ENCODE measurements around the gene F7.
A peak's percentile ranks its signal among the peaks of the same experiment; 100 is the strongest.

Gene F7

DNA sequence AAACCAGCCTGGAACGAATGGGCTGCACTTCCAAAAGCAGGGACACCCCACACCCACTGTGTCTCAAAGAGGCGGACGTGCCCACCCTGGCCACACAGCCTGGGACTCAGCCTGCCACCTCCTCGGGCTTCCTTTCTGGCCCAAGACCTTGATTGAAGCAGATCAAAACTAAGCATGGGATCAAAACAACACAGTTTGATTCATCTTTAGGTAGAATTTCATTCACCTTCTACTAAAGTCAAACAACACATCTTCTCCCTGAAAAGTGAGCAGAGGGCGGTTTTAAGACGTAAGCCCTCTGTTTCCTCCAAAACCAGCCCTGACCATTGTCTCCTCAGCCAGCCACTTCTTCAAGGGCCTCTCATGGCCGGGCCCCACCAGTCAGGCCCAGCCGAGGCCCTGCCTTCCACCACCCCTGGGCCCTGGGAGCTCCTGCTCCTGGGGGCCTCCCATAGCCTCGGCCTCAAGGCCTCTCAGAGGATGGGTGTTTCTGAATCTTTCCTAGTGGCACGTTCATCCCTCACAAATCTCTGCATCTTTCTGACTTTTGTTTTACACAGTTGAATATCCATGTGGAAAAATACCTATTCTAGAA lies 10.7 kb downstream of the F7 start:
- DNase-seq (ENCODE audit: low read depth in 1 of 2, low spot score in 1 of 2), result peak in 1 of 2 donors; percentile 0

DNA sequence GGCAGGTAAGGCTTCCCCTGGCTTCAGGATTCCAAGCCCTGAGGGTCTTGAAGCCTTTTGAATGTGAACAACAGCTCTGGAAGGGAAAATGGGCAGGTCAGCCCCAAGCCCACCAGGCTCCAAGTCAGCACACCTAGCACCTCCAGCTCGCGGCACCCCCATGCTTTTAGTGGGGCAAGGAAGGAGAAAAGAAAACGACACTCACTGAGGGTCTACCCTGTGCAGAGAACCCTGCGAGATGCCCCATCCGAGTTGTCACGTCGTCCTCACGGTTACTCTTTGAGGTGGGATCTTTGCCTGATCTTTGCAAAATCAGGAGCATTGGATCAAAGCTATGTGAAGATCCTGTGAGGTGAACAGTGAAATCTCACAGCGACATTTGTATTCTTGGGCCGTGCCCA lies 11.3 kb downstream of the F7 start:
- DNase-seq (ENCODE audit: low read depth in 1 of 2, low spot score in 1 of 2), result no peak

GRCh38 chr13:113117335-113117872 lies 11.8 kb downstream of the F7 start:
- no peak for DNase-seq (ENCODE audit: low read depth in 1 of 2, low spot score in 1 of 2)

DNA sequence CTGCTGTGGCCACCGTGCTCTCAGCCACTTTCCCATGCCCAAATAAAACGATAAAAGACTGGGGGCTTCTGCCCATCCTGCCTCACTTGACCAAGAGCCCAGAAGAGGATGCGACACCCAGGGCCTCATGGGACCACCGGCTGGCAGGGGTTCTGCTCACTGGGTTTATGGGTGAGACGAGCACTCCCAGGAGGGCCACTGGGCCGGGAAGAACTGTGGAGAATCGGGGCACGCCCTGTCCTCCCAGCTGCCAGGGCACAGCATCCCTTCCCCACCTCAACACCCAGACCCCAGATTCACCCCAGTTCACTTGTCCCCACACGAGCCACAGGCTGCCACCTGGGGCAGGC lies 12.3 kb downstream of the F7 start:
- DNase-seq (ENCODE audit: low read depth in 1 of 2, low spot score in 1 of 2), result no peak

- no peak for DNase-seq (ENCODE audit: low read depth in 1 of 2, low spot score in 1 of 2)
Observed at GRCh38 chr13:113118261-113119021, 12.8 kb downstream of the F7 start.

GRCh38 chr13:113119166-113119821 lies 13.7 kb downstream of the F7 start:
- DNase-seq (ENCODE audit: low read depth in 1 of 2, low spot score in 1 of 2), result no peak

DNA sequence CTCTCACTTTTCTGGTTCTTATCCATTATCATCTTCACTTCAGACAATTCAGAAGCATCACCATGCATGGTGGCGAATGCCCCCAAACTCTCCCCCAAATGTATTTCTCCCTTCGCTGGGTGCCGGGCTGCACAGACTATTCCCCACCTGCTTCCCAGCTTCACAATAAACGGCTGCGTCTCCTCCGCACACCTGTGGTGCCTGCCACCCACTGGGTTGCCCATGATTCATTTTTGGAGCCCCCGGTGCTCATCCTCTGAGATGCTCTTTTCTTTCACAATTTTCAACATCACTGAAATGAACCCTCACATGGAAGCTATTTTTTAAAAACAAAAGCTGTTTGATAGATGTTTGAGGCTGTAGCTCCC lies 14.2 kb downstream of the F7 start:
- DNase-seq (ENCODE audit: low read depth in 1 of 2, low spot score in 1 of 2), result no peak

DNA sequence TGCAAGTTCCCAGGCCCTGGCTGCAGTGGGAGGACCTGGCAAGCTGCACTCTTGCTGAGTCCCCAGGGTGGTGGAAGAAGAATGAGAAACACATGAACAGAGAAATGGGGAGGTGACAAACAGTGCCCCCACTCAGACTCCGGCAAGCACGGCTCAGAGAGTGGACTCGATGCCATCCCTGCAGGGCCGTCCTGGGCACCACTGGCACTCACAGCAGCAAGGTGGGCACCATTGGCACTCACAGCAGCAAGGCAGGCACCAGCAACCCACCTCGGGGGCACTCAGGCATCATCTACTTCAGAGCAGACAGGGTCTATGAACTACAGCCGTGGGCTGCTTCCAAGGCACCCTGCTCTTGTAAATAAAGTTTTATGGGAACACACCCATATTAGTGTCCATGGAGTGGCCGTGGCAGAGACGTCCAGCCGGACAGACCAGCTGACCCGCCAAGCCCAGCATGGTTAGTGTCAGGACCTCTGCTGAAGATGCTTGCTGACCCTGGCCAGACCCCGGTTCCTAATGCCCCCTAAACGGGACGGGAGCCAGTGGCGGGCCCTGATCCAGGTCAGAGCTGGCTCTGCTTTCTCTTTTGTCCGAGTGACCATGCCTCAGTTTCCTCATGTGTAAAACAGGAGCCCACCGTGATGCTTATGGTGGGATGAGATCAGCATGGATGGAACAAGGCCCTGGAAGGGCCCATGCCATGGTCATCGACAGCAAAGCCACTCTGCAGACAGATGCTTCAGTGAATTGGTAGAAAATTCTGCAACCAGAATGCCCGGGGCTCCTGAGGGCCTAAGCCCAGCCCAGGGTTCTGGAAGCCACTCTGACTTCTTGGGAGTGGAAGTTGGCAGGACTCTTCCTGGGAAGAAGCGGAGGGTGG lies 14.9 kb downstream of the F7 start:
- no peak for DNase-seq (ENCODE audit: low read depth in 1 of 2, low spot score in 1 of 2)

- no peak for DNase-seq (ENCODE audit: low read depth in 1 of 2, low spot score in 1 of 2)
Observed at GRCh38 chr13:113121183-113121927, 15.8 kb downstream of the F7 start.

- DNase-seq (ENCODE audit: low read depth in 1 of 2, low spot score in 1 of 2), result no peak
Observed at GRCh38 chr13:113121928-113122471, 16.4 kb downstream of the F7 start.

GRCh38 chr13:113122550-113123225 lies 17.1 kb downstream of the F7 start, which contains the start of gene F10:
Gene F10 (plus strand): TSS chr13:113122799. CDS start chr13:113122856, 57 bp downstream.
- DNase-seq (ENCODE audit: low read depth in 1 of 2, low spot score in 1 of 2), result no peak

- DNase-seq (ENCODE audit: low read depth in 1 of 2, low spot score in 1 of 2), result no peak
Observed at GRCh38 chr13:113123226-113124201, 17.9 kb downstream of the F7 start.

GRCh38 chr13:113124211-113124970 lies 18.8 kb downstream of the F7 start:
- no peak for DNase-seq (ENCODE audit: low read depth in 1 of 2, low spot score in 1 of 2)

DNA sequence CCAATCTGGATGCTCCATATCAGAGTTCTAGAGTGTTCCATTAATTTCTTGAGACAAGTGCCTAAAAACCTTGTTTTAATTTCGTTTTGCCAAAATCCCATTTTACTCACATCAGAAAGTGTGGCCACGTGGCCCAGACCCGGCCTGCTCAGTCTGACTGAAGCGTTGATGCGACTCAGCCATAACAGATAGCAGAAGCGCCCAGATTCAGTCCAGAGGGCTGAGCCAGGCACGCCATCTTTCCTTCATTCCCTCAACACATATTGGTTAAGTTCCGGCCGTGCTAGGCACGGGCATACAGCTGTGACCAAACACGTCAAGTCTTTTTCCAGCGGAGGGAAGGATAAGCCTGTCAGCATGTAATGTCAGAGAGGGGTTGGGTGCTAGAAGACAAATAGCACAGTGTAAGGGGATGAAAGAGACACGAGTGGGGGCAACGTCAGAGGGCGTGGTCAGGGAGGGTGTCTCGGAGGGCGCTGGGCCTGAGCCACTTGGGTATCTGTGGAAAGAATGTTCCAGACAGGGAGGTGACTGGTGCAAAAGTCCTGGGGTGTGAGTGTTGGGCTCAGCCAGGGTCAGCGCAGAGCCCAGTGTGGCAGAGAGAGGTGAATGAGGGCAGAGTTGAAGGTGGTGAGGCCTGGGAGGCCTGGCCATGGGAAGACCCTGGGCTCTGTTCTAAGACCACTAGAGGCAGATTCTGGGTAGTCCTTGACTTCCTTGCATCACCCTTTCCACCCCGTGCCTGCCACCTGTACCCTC lies 20.1 kb downstream of the F7 start:
- DNase-seq (ENCODE audit: low read depth in 1 of 2, low spot score in 1 of 2), result no peak

DNA sequence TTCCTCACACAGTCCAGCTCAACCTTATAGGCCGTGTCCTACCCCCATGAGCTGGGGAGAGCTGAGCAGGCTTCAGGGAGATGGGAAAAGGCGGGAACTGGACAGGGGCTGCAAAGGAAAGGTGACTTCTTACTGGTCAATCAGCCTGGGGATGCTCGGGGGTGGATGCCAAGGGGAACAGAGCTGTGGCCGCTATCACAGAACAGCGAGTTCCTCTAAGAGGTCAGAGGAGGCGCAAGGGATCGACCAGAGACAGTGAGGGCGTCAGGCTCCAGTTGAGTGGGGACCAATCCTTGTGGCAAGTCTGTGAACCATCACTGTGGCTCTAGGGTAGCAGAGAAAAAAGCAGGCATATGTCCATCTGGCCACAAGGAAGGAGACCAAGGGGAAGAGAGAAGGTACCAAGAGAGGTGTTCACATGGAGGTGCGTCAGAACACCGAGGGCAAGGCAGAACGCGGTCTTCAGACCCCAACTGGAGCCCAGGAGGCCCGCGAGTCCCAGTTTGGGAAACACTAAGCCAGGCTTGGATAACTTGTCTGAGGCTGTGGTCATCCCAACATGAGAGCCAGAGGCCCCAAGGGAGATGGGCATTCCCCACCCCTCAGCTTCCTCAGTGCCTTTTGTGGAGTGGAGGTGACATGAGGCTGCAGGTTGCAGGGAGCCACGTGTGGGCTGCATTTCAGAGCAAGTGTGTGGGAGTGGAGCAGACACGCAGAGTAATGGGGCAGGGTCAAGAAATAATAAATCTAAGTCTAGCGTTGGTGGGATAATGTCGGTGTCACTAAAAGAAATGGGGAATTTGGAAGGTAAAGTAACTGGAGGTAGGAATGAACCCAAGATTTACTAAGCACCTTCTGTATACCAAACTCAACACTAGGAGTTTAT lies 20.9 kb downstream of the F7 start:
- DNase-seq (ENCODE audit: low read depth in 1 of 2, low spot score in 1 of 2), result no peak

GRCh38 chr13:113129480-113129879 lies 23.9 kb downstream of the F7 start:
- no peak for DNase-seq (ENCODE audit: low read depth in 1 of 2, low spot score in 1 of 2)
